ENCODE results near the gene FASTKD3.
A peak's percentile ranks its signal among the peaks of the same experiment; 100 is the strongest.

Gene FASTKD3

DNA sequence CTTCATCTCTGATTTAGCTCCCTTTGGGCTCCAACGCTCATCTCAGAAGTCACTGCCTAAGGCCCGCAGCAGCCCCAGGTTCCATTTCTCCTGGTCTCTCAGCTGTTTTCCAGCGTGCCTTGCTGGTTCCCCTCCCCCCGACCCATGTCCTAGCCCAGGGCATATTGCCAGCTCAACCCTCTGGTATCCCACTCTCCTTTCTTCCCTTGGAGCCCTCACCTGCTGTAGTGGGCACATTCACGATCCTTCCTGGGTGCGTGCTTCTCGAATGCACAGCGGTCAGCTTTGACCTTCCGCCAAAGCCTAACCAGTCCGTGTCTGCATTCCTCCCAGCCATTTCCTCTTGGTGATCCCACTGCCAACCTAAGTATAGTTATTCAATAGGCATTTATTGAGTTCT, 54.0 kb downstream of the FASTKD3 start:
- no peak for TF ChIP-seq CTCF (conservative IDR thresholded peaks at IDR 0.05)
- no peak overlapping the region; the same call in 1 of the 2 replicates for H3K27ac ChIP-seq

GRCh38 chr5:7813576-7813975, 55.3 kb downstream of the FASTKD3 start:
- H3K27ac ChIP-seq = peak overlapping the region; percentile 69
- TF ChIP-seq CTCF (conservative IDR thresholded peaks at IDR 0.05) = no peak

GRCh38 chr5:7813007-7813406, 55.8 kb downstream of the FASTKD3 start:
- peak overlapping the region; percentile 69 for H3K27ac ChIP-seq
- TF ChIP-seq CTCF (conservative IDR thresholded peaks at IDR 0.05) = no peak

DNA sequence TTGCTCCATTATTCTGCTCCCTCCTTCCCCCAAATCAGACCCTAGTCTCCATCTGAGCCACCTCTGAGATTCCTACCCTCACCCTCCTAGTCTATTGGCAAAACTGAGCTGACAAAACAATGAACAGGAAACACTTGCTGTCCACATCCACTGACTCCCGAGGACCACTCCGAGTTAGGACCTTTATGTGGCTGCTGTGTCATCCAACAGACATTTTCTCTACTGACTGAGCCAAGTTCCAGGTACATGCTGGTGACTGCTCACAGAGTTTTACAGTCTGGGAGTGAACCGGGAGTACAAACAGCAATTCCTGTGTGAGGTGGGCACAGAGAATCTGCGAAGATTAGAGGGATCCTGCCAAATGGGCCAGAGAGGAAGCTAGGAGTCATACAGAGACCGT, 57.1 kb downstream of the FASTKD3 start:
- no peak for TF ChIP-seq CTCF (conservative IDR thresholded peaks at IDR 0.05)
- H3K27ac ChIP-seq = peak overlapping the region; percentile 69; the same call in 1 of the 2 replicates

Measured in VCaP (cell line).